Thoracic aorta (tissue), 2 donors: ENCODE data around the gene TMCC1. TPM values are rescaled to one million over a fixed set of nuclear protein-coding genes. Genes with fewer than 3 reads are reported as not detected.

ENCODE experiments used
- ATAC-seq: fragments of 150-250 bp; one replicate; pipeline ENCODE4 v1.8.0; 2017; ENCODE audit warnings: low read depth; ENCODE audit not compliant: insufficient number of reproducible peaks, low FRiP score
- DNase-seq: peaks from one replicate; pipeline ENCODE4 v3.0.0-alpha.2; 2020; ENCODE audit warnings: low spot score
- H3K27ac ChIP-seq, 2 donors: fragments of 200-600 bp; sonication (generic); 1 replicate in 1 of 2; 2 replicates in 1 of 2; pipeline ENCODE4 v1.5.1; 2016; ENCODE audit warnings: mild to moderate bottlenecking in 2 of 2, moderate library complexity in 2 of 2
- H3K27me3 ChIP-seq: fragments of 200-600 bp; sonication (generic); replicated peaks from 2 replicates; pipeline ENCODE4 v1.6.0; 2016; ENCODE audit warnings: mild to moderate bottlenecking; ENCODE audit not compliant: insufficient read depth
- H3K36me3 ChIP-seq: fragments of 200-600 bp; sonication (generic); one replicate; pipeline ENCODE4 v1.5.1; 2016
- H3K4me1 ChIP-seq, 2 donors: fragments of 200-600 bp; sonication (generic); 1 replicate in 1 of 2; 2 replicates in 1 of 2; pipeline versions ENCODE4 v1.5.1 to v1.6.0; 2016; ENCODE audit warnings: low read depth in 2 of 2, mild to moderate bottlenecking in 1 of 2; ENCODE audit not compliant: control insufficient read depth in 1 of 2
- H3K4me3 ChIP-seq: fragments of 200-600 bp; sonication (generic); 2 replicates; pipeline ENCODE4 v1.5.1; 2016; ENCODE audit warnings: mild to moderate bottlenecking
- H3K9me3 ChIP-seq: fragments of 200-600 bp; sonication (generic); 2 replicates; pipeline ENCODE4 v1.5.1; 2016
- CTCF ChIP-seq: fragments of 200-600 bp; sonication (generic); IDR thresholded peaks from one replicate; pipeline ENCODE4 v1.5.1; 2019; ENCODE audit warnings: antibody characterized with exemption
- total RNA-seq, 2 donors: library from RNA; depleted of rRNA; stranded (reverse); fragments of >200 nt; gene quantifications; one replicate each; pipeline versions ENCODE4 v1.1.0 to v1.2.3, GENCODE V29; 2016

TMCC1 gene
- total RNA-seq, 2 donors from 2014 or later = 16.9 to 17.7 TPM

- DNase-seq (no peak), ATAC-seq (no peak)
- H3K36me3 ChIP-seq = no peaks in the 10 kb centered on the region
- H3K27ac ChIP-seq = no peak overlapping the region
- H3K27me3 ChIP-seq = no peaks in the 10 kb centered on the region
- H3K4me1 ChIP-seq = peaks cover 5 to 18% of the 10 kb centered on the region in 2 donors
- no peak overlapping the region for H3K4me3 ChIP-seq
- H3K9me3 ChIP-seq = no peaks in the 10 kb centered on the region
- no peak for TF ChIP-seq CTCF
Observed at GRCh38 chr3:129778871-129779270, 114.6 kb downstream of the TMCC1 start.

- no peaks in the 10 kb centered on the region for H3K9me3 ChIP-seq
- no peak for TF ChIP-seq CTCF
- no peak for DNase-seq
- H3K36me3 ChIP-seq = no peaks in the 10 kb centered on the region
- peak; percentile 36 for ATAC-seq
- peaks cover 8 to 18% of the 10 kb centered on the region in 2 donors for H3K4me1 ChIP-seq
- no peak overlapping the region for H3K27ac ChIP-seq
- no peaks in the 10 kb centered on the region for H3K27me3 ChIP-seq
- H3K4me3 ChIP-seq = no peak overlapping the region
Observed at GRCh38 chr3:129777806-129778205, 115.7 kb downstream of the TMCC1 start.

GRCh38 chr3:129775870-129776269, 117.6 kb downstream of the TMCC1 start:
- H3K27me3 ChIP-seq = no peaks in the 10 kb centered on the region
- H3K4me1 ChIP-seq = peaks cover 8 to 18% of the 10 kb centered on the region in 2 donors
- H3K4me3 ChIP-seq = no peak overlapping the region
- no peaks in the 10 kb centered on the region for H3K36me3 ChIP-seq
- ATAC-seq (no peak), DNase-seq (no peak)
- TF ChIP-seq CTCF = no peak
- H3K27ac ChIP-seq = no peak overlapping the region
- H3K9me3 ChIP-seq = no peaks in the 10 kb centered on the region

- peaks cover 8 to 18% of the 10 kb centered on the region in 2 donors for H3K4me1 ChIP-seq
- H3K9me3 ChIP-seq = no peaks in the 10 kb centered on the region
- no peak overlapping the region for H3K27ac ChIP-seq
- TF ChIP-seq CTCF = no peak
- H3K27me3 ChIP-seq = no peaks in the 10 kb centered on the region
- H3K36me3 ChIP-seq = no peaks in the 10 kb centered on the region
- H3K4me3 ChIP-seq = no peak overlapping the region
- DNase-seq = no peak
- ATAC-seq = no peak
Observed at GRCh38 chr3:129773691-129774663, 119.5 kb downstream of the TMCC1 start.

GRCh38 chr3:129770604-129771003, 122.9 kb downstream of the TMCC1 start:
- ATAC-seq = no peak

More at GRCh38 chr3:129770604-129771003, 122.9 kb downstream of the TMCC1 start:
- H3K9me3 ChIP-seq = no peaks in the 10 kb centered on the region
- no peak overlapping the region for H3K4me3 ChIP-seq
- no peak for DNase-seq
- no peak overlapping the region for H3K27ac ChIP-seq
- H3K36me3 ChIP-seq = no peaks in the 10 kb centered on the region
- peaks cover 0 to 3% of the 10 kb centered on the region in 2 donors for H3K4me1 ChIP-seq
- no peaks in the 10 kb centered on the region for H3K27me3 ChIP-seq
- no peak for TF ChIP-seq CTCF
